ENCODE results near the gene MEIS2. TPM values are rescaled to one million over a fixed set of nuclear protein-coding genes. Genes with fewer than 3 reads are reported as not detected.
"Not testable (repeated sequence)": the region's sequence is repeated elsewhere in the genome, so short reads cannot be mapped to it uniquely, and the experiment has no call there.

The MEIS2 gene
- total RNA-seq, 1 donor from 2014 or later: 6.3 TPM

DNA sequence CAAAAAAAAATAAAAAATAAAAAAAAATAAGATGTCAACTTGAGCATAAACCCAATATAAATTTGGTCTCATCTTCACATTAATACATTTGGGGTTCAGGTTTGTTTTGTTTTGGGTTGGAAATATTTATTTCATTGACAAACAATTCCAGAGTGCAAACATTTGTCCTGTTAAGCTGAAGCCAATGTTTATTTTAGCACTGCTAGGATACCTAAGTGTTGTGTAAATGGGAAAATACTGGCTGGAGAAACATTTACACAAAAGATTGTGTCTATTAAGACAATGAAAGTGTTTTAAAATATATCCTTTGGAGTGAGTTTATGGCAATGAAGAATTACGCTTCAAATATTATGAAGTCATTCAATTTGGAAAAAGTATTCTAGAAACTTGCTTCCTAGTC is 91.1 kb downstream of the MEIS2 start:
- DNase-seq (ENCODE audit: low read depth in 2 of 2): no peak

DNA sequence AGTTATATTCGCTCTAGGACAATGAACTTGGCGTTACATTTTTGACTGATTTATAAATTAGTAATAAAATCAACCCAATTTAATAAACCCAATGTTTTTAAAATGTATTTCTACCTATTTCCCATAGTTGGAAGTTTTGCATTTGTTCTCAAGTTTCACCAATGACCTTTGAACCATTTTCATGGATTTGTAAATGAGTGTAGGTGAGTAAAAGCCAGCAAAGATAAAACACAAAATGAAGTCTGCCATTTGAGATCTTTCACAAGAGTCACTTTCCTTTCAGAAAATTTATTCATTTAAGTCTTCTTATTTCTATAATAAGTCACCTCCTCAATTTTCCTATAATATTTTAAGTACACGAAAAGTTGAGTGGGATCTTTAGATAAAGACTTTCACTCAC is 92.1 kb downstream of the MEIS2 start:
- no peak for DNase-seq (ENCODE audit: low read depth in 2 of 2)

DNA sequence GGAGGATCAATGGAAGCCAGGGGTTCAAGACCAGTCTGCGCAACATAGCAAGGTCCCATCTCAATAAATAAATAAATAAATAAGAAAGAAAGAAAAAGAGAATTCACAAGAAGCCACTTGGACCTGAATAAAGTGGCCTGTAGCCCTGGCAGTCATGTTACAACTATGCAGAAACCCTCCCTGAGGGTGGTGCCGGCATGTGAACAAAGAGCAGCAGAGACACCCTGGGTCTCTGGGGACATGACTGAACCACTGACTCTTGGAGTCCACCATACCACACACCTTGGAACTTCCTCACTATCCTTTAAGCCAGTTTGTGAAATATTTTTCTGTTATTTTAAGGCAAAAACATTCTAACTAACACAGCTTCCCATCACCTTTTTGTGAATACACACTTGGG is 93.0 kb downstream of the MEIS2 start:
- no peak for DNase-seq (ENCODE audit: low read depth in 2 of 2)

DNA sequence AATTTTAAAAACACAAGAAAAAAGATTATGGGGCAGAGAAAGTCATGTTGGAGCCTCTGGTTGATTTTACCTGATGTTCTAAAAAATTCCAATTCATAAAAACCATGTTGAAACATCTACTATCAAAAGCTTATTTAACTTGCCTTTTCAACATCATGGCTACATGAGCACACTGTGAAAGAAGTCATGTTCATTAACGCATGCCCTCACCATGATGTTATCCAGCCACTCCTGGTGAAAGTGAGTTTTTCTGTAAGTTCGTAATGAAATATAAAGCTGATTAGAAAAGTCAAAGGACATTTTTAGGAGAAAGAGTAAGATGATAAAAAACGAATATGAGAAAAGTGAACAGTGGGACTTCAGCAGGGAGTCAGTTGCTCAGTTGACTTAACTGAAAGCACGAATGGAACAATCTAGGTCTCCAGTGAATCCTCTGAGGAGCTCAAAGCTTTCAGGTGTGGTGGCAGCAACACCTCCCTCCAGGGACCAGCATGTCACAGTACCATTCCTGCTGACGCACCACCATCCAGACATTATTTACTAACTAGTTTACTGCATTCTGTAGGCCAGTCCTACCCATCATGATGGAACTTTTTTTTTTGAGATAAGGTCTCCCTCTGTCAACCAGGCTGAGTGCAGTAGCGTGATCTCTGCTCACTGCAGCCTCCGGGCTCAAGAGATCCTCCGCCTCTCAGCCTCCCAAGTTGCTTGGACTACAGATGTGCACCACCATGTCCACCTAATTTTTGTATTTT is 95.2 kb downstream of the MEIS2 start:
- DNase-seq (ENCODE audit: low read depth in 2 of 2): no peak

DNA sequence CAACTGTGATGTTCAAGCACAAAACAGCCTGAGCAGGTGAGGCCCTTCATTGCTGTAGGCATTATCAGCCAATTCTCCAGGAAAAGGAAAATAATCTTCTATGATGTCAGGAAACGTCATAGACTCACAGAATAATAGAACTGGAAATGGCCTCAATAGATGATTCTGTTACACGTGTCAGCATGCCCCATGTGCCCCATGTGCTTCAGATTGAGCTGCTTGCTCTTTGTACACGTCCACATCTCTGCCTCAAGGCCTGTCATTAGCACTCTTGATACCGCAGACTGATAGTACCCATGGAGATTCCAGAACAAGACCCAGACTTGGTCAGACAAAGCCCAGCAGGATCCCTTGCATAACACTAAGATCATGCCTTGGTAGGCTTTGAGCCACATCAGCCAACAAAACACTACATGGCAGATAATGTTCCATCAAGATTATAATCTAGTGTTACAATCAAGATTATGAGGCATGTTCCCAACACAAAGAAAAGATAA is 95.9 kb downstream of the MEIS2 start:
- DNase-seq (ENCODE audit: low read depth in 2 of 2): no peak

DNA sequence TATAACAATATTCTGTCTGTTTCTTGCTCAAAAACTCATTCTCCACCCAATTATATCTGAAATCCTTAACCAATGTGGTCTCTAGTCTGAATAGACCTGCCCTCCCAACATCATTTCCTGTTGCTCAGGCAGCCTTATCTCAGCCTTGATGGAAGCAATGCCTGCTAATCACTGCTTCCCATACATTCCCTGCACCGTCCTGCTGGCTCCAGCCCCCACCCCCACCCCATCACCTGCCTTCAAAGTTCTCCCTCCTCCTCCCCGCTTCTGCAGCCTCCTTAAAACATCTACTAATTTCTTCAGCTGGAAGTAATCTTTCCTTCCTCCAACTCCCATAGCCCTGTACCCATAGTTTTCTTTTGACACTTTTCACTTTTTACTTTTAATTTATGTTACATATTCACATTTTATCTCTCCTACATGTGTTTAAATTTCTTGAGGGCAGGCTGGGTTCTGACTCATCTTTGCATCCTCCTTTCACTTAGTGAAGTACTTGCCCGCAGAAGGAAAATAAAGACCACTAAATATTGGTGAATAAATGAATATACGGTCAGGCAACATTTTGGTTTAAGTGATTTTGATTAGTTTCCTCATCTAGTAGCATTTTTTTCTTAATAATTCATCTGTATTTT is 98.2 kb downstream of the MEIS2 start:
- DNase-seq (ENCODE audit: low read depth in 2 of 2): no peak

DNA sequence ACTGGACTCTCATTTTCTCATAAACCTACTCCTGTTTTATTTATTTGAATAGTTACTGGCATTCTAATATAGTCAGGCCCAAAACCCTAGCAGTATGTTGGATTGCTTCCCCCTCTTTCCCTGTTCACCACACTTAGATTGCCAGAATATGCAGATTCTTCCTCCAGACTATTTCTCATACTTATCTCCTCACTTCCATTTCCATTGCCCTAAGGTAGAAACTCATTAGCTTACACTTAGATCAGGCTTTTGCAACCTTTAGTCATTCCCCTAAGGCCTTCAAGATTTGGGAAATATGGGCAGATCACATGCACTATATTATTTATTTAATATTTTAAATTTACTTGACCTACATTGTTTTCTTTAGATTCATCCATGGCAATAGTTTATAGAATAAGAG is 98.9 kb downstream of the MEIS2 start:
- no peak for DNase-seq (ENCODE audit: low read depth in 2 of 2)

DNA sequence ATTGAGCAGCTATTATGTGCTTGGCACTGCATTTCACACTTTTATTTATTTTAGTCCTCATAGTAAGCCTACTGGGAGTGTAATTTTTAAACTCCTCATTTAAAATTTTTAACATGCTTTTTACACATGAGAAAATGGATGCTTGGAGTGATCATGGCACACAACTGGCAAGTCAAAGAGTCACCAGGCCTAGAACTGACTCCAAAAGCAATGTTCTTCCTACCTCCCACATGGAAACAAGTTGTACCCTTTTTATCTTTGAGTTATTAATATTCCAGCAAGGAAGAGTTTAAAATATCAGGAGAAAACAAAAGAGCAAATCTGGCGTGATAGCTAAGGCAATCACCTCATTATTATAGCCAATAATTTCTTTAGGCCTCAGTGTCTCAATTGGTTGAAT is 100.6 kb downstream of the MEIS2 start:
- no peak for DNase-seq (ENCODE audit: low read depth in 2 of 2)

DNA sequence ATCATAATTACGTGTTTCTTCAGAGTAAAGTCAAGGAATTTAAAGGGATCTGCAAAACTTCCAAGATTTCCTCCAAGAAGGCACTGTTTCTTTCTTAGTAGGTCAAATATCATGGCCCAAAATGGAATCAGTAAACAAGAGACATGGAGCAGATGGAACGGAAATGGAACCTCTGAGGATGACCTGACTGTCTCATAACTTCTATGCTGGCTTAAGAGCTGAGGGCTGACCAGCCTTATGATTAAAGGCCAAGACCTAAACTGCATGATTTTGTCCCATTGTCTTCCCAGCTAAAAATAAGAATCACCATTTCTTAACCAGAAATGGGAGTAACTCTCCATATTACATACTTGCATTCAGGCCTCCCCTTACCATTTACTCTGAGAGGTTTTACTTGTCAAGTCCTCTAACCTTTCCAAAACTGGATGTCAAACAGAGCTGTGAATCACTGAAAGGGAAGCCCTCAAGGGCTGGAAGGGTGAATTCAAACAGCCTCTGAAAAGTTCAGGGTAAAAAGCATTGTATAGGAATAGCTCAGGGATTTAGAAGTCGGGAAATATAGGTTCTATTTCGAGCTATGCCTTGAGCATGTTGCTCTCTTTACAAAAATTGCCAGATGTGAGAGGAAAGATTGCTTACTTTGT is 103.7 kb downstream of the MEIS2 start:
- no peak for DNase-seq (ENCODE audit: low read depth in 2 of 2)

DNA sequence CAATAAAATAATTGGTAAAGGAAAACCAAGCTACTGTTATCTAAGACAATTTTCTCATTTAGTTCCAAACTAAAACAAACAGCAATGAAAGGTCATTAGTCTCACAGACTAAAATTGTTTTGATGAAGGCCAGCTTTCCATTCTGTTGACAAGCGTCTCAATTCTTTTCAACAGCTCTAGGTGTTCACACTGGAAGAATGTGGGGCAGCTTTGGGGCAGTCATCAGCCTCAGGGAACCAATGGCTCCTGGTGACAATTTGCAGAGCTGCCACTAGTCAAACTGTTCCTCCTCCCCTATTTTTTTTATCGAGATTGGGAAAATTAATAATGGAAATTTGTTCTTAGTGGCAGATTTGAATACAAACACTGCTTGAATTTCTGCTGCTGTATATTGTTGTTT is 104.2 kb downstream of the MEIS2 start:
- DNase-seq (ENCODE audit: low read depth in 2 of 2): no peak

DNA sequence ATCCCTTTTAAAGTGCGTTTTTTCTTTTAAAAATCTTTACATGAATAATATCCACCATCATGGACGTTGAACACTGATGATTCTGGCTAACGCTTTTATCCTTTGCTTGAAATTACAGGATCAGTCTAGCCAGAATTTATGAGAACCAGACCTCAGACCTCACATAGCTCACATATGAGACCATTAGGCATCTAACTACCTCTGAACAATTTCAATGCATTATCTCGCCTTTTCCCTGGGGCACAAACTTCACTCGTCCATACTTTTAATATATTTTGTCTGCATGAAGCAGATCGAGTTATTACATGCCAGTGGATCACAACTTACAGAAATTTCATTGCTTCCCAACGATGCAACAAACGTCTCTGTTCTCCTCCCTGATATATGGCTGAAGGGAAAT is 105.6 kb downstream of the MEIS2 start:
- no peak for DNase-seq (ENCODE audit: low read depth in 2 of 2)

DNA sequence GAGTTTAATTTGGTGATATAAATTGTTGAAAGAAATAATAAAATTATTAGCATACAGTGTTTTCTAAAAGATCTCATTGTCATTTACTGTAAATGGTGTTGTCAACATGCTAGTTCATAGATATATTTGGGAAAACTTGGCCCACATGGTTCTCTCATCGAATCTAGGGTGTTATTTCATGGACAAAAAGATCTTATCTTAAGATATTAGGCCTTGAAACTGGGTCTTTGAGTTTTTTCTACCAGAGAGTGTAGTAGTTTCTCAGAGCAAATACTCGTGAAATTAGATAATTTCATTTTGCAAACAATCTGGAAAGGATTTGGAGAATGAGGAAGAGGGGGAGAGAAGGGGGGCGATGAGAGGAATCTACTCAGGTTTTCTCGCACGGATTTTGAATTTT is 107.9 kb downstream of the MEIS2 start:
- DNase-seq (ENCODE audit: low read depth in 2 of 2): no peak

DNA sequence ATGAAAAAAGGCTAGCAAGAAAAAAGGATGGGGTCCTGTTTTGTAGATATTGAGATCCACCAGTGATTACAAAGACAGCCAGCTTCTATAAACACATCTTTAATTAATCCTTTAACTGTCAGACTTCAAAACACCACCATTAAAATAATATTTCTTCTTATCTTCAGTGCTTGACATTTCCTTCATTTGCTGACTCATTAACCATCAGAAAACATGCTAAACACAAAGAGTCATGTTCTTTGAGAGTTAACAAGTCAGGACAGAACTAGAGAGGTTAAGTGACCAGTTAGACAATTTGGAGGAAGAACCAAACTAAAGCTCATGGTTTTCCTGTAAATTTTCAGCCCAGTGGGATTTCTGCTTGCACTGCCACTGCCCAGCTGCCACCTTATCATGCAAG is 111.4 kb downstream of the MEIS2 start:
- no peak for DNase-seq (ENCODE audit: low read depth in 2 of 2)

DNA sequence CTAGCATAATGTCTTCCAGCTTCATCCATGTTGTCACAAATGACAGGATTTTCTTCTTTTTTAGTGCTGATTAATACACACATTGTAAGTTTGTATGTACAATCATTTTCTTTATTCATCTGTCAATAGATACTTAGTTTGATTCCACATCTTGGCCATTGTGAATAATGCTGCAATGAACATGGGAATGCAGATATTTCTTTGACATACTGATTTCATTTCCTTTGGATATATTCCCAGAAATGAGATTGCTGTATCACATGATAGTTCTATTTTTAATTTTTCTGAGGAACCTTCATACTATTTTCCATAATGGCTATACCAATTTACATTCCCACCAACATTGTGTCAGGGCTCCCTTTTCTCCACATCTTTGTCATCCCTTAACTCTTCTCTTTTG is 117.9 kb downstream of the MEIS2 start:
- DNase-seq (ENCODE audit: low read depth in 2 of 2): peak in 1 of 2 donors; percentile 37

DNA sequence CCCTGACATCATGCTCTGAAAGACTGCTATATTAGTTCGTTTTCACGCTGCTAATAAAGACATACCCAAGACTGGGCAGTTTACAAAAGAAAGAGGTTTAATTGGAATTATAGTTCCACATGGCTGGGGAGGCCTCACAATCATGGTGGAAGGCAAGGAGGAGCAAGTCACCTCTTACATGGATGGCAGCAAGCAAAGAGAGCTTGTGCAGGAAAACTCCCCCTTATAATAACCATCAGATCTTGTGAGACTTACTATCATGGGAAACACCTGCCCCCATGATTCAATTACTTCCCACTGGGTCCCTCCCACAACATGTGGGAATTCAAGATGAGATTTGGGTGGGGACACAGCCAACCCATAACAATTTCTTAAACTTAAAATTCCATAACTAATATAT is 120.1 kb downstream of the MEIS2 start:
- DNase-seq (ENCODE audit: low read depth in 2 of 2): not testable (repeated sequence)

DNA sequence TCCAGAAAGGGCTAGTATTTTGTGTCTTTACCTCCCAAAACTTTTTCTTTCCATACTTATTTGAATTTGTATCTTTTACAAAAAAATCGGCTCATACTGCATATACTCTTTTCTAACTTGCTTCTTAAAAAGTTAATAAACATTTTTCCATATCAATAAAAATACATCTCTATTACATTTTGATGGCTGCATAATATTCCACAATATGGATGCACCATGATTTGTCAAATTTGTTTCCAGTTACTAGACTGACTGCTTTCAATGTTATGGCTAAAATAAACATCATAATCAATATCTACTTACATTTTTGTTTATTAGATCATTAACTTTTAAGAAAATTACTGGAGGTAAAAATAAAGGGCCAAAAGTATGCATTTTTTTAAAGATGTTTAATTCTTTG is 121.7 kb downstream of the MEIS2 start:
- no peak for DNase-seq (ENCODE audit: low read depth in 2 of 2)

DNA sequence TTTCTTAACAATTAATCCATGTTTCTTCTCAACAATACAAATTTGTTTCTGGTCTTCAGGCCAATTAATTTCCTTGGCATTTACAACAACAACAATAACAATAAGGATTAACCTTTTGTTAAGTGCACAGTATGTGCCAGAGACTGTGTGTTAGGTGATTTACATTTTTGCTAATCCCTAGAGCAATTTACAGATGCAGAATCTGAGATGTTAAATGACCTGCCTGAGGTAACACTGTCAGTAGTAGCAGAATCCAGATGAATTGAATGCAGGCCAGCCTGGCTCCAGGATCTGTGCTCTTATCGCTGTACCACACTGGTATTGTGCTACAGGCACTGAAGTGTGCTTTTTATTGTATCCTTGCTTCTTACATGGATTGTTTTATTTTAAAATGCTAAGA is 122.2 kb downstream of the MEIS2 start:
- no peak for DNase-seq (ENCODE audit: low read depth in 2 of 2)

DNA sequence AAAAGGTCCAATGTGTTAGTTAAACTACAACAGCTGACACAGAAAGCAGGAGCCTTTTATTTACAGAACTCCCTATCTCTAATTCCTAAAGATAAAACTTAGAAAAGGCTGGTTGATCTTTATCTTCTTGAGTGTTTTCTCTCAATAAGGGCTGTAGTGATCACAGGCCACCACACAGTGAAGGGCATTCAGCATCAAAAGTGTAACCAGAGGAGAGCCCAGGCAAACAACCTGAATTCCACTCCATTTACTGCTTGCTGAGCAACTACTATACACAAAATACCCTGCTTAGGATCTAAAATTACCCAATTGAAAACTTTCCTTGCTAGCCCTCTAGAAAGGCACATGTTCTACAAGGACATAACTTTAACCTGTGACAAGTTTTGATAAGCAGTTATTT is 122.7 kb downstream of the MEIS2 start:
- no peak for DNase-seq (ENCODE audit: low read depth in 2 of 2)

DNA sequence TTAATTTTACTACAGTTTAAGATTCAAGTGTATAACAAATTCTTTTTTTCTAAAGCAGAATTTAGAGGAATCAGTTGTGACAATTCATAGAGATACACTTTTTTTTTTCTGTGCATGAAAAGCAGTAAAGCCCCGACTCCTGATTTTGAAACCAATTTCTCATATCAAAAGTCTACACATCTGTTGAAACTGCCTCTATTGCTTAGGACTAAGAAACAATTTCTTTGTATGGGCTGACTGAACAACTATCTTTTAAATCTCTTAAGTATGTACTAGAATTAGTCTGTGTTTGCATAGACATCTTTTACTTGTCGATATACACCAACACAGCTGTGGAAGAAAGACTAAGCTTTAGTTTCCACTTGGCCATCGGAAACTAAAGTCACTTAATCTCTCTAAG is 127.6 kb downstream of the MEIS2 start:
- DNase-seq (ENCODE audit: low read depth in 2 of 2): no peak

DNA sequence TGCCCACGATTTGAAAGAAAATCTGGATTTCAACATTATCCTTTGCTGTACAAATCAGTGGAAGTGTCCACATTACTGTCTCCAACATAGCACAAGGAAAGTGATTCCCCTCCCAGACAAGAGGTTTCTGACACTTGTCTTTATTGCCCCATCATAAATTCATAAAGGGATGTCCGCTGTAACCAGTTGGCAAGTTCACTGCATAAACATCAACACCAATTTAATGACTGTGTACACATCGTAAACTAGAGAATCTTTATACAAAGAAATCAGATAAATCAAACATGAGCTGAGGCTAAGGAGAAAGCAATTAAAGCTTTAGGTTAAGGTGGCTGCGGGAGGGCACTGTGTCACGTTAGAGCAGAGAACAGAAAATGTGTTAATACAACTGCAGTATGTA is 129.8 kb downstream of the MEIS2 start:
- no peak for DNase-seq (ENCODE audit: low read depth in 2 of 2)

DNA sequence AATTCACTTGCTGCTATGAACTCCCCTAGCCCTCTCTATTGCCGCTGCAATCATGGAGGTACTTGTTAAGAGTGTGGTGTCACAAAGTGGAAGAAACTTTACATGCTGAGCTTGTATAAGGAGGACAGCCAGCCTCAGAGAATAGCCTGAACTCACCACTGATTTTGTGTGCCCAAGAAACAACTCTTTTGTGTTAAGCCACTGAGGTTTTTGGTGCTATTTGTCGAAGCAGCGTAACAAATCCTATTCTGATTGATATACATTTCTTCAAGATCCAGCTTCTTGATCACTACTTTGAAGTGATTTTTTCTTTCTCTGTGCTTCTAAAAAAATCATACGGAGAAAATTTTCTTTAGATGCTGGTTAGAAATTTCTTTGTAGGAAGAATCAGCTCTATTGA is 132.4 kb downstream of the MEIS2 start:
- DNase-seq (ENCODE audit: low read depth in 2 of 2): no peak

DNA sequence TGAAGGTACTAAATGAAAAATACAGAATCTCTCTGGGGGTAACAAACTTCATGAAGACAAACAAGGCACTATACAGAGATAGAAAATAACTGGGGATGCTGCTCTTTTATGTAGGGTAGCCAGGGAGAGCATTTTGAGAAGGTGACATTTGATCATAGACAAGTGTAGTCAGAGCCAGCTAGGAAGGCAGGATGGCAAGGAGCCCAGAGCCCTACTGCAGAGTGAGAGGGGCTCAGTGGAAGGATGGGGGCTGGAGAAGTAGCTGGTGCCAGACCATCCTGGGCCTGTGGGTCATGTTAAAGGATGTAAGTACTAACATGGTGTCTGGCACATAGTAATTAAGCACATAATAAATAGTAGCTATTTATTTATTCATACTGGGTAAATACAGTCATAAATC is 133.6 kb downstream of the MEIS2 start:
- no peak for DNase-seq (ENCODE audit: low read depth in 2 of 2)

Data from dermis microvascular lymphatic vessel endothelial cell (primary cell).